Omental fat pad (tissue), 4 donors: ENCODE measurements around the gene CDK12. TPM values are rescaled to one million over a fixed set of nuclear protein-coding genes. Genes with fewer than 3 reads are reported as not detected.
"Not testable (repeated sequence)": the region's sequence is repeated elsewhere in the genome, so short reads cannot be mapped to it uniquely, and the experiment has no call there.

ENCODE experiments used
- ATAC-seq: fragments of 150-250 bp; one replicate; pipeline ENCODE4 v1.9.1; 2016; ENCODE audit warnings: mild to moderate bottlenecking, moderate library complexity; ENCODE audit not compliant: low FRiP score
- DNase-seq: peaks from one replicate; pipeline ENCODE4 v3.0.0-alpha.2; 2019; ENCODE audit warnings: low spot score
- total RNA-seq, 4 donors: library from RNA; depleted of rRNA; stranded (reverse); fragments of >200 nt; gene quantifications; one replicate each; pipeline ENCODE4 v1.1.0, GENCODE V29; 2016
- TF ChIP-seq, protein P1 (sequence below), 3 donors: fragments of 450-650 bp; IDR thresholded peaks; one replicate each; pipeline ENCODE4 v1.5.1; 2016 to 2017; ENCODE audit warnings: antibody characterized with exemption in 3 of 3, mild to moderate bottlenecking in 3 of 3, moderate library complexity in 2 of 3

The CDK12 gene
- total RNA-seq, 4 donors from 2014 or later = 25.7 to 49.2 (median 38.1) TPM

DNA sequence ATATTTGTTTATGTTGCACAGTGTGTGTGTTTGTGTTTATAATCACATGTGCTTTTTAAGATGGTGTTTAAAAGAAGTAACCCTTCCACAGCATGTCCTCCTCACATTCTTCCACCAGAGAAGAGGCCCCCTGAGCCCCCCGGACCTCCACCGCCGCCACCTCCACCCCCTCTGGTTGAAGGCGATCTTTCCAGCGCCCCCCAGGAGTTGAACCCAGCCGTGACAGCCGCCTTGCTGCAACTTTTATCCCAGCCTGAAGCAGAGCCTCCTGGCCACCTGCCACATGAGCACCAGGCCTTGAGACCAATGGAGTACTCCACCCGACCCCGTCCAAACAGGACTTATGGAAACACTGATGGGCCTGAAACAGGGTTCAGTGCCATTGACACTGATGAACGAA lies 69.2 kb downstream of the CDK12 start:
- ATAC-seq (no peak), DNase-seq (no peak)
- TF ChIP-seq, protein P1, sequence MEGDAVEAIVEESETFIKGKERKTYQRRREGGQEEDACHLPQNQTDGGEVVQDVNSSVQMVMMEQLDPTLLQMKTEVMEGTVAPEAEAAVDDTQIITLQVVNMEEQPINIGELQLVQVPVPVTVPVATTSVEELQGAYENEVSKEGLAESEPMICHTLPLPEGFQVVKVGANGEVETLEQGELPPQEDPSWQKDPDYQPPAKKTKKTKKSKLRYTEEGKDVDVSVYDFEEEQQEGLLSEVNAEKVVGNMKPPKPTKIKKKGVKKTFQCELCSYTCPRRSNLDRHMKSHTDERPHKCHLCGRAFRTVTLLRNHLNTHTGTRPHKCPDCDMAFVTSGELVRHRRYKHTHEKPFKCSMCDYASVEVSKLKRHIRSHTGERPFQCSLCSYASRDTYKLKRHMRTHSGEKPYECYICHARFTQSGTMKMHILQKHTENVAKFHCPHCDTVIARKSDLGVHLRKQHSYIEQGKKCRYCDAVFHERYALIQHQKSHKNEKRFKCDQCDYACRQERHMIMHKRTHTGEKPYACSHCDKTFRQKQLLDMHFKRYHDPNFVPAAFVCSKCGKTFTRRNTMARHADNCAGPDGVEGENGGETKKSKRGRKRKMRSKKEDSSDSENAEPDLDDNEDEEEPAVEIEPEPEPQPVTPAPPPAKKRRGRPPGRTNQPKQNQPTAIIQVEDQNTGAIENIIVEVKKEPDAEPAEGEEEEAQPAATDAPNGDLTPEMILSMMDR (IDR thresholded peaks at IDR 0.05) = no peak

GRCh38 chr17:39531252-39531651 lies 70.0 kb downstream of the CDK12 start:
- TF ChIP-seq, protein P1 (IDR thresholded peaks at IDR 0.05) = no peak
- ATAC-seq (no peak), DNase-seq (no peak)

- ATAC-seq = no peak
- TF ChIP-seq, protein P1 (IDR thresholded peaks at IDR 0.05) = no peak
- DNase-seq = no peak
Measured at GRCh38 chr17:39533891-39534290, 72.6 kb downstream of the CDK12 start.

DNA sequence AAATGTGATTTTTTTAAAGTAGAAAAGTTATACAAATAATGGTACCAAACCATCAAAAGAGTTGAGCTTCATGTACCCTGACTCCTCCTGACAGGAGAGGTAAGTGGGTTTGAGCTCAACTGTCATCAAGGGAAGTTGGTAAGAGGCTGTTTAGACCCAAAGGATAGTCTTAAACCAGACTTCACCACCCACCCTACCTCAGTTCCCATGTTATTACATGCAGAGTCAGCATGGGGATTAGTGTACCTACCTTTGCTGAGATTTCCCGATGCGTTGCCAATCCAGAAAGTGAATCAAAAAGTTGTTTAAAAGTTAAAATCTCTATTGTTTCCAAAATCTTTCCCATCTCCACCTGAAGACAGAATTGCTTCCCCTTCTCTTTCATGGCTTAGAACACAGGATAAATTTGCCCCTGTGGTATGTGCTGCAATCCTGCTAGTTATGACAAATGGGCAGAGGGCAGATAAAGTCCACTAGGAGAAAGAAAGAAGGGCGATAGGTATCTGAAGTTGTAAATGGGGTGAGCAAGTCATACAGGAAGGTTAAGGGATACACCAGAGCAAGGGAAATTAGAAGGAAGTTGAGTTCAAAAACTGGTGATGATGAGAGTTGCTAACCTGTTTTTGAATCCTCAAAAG lies 73.6 kb downstream of the CDK12 start:
- TF ChIP-seq, protein P1 (IDR thresholded peaks at IDR 0.05) = no peak
- DNase-seq (no peak), ATAC-seq (no peak)

GRCh38 chr17:39536468-39536867 lies 75.2 kb downstream of the CDK12 start:
- no peak for ATAC-seq
- TF ChIP-seq, protein P1 (IDR thresholded peaks at IDR 0.05) = no peak

DNA sequence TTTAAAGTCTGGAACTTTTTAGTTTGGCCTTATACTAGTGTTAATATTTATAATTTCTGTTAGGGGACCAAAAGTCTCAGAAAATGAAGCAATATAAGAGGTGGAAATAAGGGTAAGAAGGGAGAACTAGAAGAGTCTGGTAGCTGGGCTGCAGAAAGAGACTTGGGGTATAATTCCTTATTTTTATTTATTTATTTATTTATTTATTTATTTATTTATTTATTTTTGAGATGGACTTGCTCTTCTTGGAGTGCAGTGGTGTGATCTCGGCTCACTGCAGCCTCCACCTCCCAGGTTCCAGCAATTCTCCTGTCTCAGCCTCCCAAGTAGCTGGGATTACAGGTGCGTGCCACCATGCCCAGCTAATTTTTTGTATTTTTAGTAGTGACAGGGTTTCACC lies 76.1 kb downstream of the CDK12 start:
- not testable (repeated sequence) for DNase-seq, ATAC-seq

More at GRCh38 chr17:39536468-39536867, 75.2 kb downstream of the CDK12 start:
- DNase-seq = no peak

DNA sequence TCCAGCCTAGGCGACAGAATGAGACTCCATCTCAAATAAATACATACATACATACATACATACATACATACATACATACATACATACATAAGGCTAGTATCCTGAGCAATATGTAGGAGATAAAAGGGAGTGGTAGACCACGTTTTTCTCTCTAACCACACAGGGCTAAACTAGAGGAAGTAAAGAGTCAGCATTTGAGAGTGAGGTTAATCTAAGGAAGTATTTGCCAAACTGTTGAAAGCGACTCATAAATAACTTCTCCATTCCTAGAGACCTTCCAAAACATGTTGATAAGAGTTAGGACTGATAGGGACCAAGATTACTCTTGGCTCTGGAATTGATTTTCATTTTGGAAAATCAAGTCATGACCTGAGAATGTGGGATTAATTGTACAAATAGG lies 77.6 kb downstream of the CDK12 start:
- DNase-seq (no peak), ATAC-seq (no peak)
- TF ChIP-seq, protein P1 (IDR thresholded peaks at IDR 0.05) = no peak
